GM12872 (cell line): ENCODE data around the gene PIK3R5.

ENCODE experiments used
- CTCF ChIP-seq: IDR thresholded peaks from 3 replicates; pipeline ENCODE4 v1.5.1; 2011; ENCODE audit warnings: low read depth, mild to moderate bottlenecking, low read length, moderate library complexity; ENCODE audit not compliant: insufficient read depth

Gene PIK3R5

DNA sequence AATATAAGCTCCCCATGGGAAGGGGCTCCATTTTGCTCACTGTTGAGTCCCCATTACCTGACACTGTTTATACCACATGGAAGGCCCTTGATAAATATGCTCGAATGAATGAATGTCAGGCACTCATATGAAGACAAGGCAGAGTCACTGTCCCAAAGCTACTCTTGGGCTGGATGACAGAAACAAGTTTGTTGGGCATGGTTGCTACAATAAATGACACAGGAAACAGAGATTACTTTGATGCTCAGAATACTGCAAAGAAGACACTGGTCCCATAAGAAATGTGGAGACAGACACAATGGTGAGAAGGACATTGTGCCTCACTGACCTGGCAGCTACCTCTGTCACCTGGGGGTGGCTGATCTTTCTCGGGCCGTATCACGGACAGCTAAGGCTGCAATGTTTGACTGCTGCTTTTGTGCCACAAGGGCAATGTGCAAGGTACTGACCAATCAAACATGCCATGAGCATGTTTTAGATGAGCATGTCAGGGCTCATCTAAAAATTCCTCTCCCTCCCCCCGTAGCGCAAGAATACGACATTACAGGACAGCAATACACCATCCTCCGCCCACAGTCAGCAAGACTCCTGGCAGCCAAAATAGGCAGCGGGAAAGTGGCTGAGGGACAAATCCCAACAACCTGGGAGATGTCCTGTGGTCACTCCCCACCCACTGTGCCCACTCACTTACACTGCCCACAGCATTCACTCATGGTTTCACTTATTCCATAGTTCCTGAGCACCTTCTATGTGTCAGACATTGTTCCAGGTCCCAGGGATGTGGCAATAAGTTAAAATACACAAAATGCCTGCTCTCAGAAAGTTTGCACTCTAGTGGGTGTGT is 103.1 kb downstream of the PIK3R5 start:
- TF ChIP-seq CTCF = no peak

DNA sequence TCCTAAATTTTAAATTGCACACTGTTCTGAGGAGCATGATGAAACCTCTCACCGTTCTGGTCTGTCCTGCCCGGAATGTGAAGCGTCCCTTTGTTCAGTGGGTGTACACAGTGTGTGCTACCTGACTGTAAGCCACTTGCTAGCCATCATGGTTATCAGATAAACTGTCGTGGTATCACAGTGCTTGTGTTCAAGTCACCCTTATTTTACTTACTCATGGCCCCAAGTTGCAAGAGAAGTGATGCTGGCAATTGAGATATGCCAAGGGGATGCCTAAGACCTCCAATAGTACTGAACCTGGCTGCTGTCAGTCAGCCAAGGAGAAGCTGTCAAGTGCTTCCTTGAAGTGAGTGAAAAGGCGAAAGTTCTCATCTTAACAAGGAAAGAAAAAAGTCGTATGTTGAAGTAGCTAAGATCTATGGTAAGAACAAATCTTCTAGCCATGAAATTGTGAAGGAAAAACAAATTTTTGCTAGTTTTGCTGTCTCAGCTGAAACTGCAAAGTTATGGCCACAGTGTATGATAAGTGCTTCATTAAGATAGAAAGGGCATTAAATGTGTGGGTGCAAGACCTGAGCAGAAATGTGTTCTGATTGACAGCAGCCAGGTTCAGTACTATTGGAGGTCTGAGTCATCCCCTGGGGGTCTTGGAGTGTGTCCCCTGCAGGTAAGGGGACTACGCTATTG is 103.9 kb downstream of the PIK3R5 start:
- no peak for TF ChIP-seq CTCF

GRCh38 chr17:8859804-8860430 is 105.6 kb downstream of the PIK3R5 start:
- no peak for TF ChIP-seq CTCF

DNA sequence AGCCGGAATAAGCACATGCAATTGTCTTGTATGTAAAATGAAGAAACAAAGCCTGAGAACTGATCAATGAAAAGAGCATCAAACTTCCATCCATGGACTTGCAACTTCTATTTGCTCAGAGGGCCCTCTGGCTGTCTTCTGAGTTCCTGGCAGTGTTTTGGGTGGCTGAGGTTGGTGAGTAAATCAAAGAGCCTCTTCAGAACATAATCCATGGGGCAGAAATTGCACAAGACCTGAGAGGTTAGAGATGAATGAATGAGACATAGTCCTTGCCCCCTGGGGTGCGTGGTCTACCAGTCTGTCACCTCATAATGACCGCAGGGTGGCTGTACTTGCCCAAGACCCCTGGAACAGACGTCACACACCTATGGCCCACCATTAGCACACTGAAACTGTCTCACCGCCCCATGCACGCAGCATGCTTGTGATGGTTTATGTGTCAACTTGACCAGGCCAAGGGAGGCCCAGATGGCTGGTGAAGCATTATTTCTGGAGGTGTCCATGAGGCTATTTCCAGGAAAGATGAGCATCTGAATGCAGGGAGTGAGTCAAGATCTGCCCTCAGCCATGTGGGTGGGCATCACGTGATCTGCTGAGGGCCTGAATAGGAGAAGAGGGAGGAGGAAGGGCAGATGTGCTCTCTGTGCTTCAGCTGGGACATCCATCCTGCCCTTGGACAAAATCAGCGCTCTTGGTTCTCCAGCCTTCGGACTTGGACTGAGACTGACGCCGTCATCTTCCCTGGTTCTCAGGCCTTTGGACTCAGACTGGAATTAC is 106.3 kb downstream of the PIK3R5 start:
- TF ChIP-seq CTCF = no peak

DNA sequence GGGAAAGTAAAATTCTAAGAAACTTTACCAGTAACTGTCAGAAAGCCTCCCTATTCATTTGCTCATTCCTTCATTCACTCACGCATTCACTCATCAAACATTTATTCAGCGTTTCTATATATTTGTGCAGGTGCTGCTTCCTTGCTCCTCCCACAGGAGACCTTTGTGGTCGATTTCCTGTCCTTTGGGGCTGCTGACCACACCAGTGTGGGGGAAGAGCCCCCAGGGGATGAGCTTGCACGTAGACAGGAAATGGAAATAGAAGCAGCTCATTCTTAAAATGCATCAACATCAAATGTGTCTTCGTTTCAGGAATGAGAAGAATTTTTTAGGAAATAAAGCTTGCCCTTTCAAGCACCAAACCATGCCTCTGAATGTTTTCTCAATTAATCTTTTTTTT is 107.6 kb downstream of the PIK3R5 start:
- no peak for TF ChIP-seq CTCF

DNA sequence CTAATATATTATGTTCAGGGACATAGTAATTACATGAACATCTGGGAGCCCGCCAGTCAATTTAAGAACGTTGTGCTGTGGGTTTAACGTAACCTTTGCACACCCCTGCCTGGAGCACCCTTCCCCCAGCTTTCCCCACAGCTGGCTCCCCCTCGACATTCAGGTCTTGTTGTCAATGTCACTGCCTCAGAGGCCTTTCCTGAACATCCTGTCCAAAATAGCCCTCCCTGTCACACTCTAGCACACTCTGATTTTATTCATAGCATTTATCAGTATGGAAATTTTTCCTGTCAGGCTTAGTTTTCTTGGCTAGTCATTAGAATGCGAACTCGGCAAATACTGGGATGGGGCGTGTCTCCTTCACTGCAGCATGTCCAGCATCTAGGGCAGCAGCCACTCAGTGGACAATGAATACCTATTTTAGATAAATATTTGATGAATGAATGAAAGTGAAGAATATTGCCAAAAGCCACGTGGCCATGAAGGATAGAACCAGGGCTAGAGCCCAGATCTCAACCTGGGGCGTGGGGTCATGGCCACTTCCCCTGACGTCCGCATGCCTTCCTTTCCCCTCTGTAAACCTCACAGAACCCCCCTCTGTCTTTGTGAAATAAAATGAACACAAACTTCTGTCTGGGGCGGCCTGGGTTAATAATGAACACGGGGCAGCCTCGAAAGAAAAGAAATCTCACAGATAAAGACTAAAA is 108.5 kb downstream of the PIK3R5 start:
- TF ChIP-seq CTCF = no peak
